ENCODE measurements around the gene VAT1L. TPM values are rescaled to one million over a fixed set of nuclear protein-coding genes. Genes with fewer than 3 reads are reported as not detected.
"Not testable (repeated sequence)": the region's sequence is repeated elsewhere in the genome, so short reads cannot be mapped to it uniquely, and the experiment has no call there.

The VAT1L gene
- total RNA-seq, 1 donor from 2014 or later = not detected

DNA sequence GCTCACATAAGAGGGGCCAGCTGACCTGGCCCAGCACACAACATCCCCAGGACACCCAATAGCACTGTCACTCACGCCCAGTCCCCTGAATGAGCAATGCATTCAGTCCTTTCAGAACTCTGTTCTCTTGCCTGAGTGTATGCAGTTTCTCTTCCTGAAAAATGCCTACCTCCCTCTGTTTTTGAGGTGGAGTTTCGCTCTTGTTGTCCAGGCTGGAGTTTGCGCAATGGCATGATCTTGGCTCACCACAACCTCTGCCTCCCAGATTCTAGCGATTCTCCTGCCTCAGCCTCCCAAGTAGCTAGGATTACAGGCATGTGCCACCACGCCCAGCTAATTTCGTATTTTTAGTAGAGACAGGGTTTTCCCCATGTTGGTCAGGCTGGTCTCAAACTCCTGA lies 159.2 kb downstream of the VAT1L start:
- intact Hi-C loops (cut with micrococcal nuclease) = not testable (repeated sequence)

DNA sequence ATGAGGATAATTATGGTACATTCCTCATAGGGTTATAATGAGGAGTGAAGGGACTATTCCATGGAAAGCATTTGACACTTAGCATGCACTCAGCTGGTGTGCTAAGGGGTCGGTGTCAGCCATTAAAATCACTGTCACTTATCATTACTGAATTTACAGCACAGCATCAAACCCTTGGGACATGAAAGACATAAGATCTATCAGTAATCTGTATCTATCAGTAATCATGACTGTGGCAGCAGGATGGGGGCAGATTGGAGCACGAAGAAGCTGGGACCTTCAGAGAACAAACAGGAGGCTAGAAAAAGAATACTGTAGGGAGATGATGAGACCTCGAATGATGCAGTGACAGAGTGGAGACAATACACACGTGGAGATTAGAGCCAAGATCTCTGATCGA lies 160.5 kb downstream of the VAT1L start:
- intact Hi-C loops (cut with micrococcal nuclease) = no loop called here

DNA sequence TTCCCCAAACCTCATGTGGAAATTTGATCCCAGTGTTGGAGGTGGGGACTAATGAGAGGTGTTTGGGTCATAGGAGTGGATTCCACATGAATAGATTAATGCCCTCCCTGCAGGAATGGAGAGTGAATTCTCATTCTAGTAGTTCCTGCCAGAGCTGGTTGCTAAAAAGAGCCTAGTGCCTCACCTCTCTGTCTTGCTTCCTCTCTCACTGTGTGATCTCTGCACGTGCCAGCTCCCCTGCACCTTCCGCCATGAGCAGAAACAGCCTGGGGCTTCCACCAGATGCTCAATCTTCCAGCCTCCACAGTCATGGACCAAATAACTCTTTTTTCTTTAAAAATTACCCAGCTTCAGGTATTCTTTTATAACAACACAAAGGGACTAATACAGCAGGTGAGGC lies 161.1 kb downstream of the VAT1L start:
- intact Hi-C loops (cut with micrococcal nuclease) = no loop called here

DNA sequence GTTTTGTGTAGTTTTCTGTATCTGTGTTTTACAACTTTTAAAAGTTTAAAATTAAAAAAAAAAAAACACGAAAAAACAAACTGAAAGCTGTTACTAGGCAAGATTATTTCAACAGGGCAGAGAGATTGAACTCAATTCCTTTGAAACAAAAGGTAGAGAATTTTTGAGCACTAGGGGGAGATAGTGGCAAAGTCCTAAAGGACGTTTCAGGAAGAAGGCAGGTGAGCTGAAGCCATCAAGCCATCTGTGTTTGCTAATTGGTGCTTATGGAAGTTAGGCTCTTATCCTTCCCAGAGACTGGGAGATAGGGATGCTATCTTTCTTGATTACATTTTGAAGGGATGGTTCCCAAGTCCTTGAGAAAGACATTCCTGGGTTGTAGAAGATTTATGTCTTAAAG lies 163.4 kb downstream of the VAT1L start:
- intact Hi-C loops (cut with micrococcal nuclease) = no loop called here

DNA sequence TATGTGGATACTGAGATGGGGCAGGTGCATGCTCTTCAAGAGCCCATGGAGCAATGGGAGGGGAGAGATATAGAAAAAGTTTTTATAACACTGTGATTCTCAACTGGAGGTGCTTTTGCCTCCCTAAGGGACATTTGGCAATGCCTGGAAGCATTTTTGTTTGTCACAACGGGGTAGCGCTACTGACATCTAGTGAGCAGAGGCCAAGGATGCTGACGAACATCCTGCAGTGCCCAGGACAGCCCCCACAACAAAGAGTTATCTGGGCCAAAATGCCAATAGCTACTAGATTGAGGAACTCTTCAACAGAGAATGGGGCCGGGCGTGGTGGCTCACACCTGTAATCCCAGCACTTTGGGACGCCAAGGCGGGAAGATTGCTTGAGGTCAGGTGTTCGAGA lies 166.8 kb downstream of the VAT1L start:
- intact Hi-C loops (cut with micrococcal nuclease) = no loop called here

DNA sequence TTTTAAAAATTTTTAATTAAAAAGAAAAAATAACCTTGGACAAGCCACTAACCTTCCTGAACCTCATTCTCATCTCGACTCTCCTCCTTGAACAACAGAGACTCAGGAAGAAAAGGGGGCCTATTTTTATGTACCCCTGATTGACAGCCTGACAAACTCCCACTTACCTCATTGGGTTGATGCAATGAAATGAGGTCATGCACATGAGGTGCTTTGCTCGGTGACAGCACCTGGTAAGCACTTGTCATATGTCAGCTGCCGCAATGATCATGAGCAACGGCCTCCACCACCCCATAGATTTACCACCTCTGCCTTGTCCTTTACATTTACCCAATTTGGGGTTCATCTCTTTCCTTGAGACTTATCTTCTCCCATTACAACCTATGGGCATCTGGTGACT lies 167.9 kb downstream of the VAT1L start:
- intact Hi-C loops (cut with micrococcal nuclease) = no loop called here

DNA sequence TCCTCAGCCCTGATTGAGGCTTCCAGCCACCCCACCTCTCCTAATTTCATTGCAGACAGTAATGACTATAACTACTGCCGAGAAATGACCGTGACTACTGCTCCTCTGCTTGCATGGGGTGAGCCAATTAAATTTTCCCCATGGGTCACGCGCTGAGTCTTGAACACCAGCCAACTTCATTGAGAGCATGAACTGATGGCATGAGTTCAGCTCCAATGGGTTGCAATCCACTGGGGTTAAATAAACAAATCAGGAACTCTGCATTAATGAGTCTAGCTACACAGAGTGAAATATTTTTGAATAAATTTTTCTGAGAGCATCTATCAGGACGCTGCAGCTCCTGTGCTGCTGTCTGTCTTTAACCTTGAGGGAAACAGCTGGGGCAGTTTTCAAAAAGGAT lies 172.4 kb downstream of the VAT1L start:
- intact Hi-C loops (cut with micrococcal nuclease) = no loop called here

DNA sequence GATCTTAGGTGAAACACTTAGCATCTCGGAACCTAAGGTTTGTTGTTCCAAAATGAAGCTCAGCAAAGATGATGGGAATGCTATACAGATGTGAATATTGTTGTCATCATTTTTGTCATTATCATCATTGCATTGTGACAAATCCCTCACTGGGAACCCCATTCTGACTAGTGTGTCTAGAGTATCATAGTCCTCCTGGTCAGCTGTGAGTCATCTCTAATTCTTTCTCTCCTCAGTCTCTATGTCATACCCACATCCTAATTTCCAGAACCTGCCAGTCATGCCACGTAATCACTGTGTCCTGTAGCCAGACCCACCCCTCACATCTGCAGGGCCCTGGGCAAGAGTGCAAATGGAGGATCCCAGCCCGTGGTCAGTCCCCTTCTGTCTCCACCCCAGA lies 173.4 kb downstream of the VAT1L start:
- intact Hi-C loops (cut with micrococcal nuclease) = no loop called here

DNA sequence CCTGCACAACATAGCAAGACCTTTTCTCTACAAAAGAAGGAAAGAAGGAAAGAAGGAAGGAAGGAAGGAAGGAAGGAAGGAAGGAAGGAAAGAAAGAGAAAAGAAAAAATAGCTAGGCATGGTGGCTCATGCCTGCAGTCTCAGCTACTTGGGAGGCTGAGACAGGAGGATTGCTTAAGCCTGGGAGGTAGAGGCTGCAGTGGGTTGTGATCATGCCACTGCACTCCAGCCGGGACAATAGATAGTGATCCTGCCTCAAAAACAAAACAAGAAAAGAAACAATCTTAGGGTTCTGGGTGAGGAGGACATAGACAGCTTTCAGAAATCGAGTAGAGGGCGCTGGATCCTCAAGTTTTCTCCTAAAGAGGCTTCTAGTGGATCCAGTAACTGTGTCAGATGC lies 174.3 kb downstream of the VAT1L start:
- intact Hi-C loops (cut with micrococcal nuclease) = no loop called here

DNA sequence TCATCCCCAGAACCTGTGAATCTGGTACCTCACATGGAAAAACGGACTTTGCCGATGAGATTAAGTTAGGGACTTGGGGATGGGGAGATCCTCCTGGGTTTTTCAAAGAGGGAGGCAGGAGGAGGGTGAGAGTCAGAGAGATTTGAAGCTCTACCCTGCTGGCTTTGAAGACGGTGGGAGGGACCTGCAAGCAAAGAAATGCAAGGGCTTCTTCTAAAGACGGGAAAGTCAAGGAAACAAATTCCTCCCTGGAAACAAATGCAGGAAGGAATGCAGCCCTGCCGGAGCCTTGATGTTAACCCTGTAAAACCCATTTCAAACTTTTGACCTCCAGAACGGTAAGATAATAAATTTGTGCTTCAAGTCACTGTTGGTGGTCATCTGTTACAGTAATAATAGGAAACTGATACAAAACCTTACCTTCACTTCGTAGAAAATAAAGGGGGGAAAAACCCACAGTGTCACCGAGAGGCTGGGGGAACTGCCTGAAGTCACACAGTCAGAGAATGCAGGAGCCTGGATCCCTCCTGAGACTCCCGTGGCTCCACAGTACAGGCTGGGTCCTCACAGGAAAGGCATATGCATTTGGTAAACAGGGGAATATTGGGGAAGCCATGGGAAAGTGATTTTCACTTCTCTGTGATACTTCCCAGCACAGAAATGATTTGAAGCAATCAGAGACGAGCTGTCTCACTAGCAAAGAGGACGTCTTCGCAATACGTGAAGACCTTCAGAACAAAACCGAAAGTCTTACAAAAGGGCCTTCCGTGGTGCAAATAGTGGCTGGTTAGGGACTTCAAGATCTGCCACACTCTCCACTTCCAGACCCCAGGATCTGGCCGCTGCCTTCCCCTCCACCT lies 175.1 kb downstream of the VAT1L start:
- intact Hi-C loops (cut with micrococcal nuclease) = no loop called here

DNA sequence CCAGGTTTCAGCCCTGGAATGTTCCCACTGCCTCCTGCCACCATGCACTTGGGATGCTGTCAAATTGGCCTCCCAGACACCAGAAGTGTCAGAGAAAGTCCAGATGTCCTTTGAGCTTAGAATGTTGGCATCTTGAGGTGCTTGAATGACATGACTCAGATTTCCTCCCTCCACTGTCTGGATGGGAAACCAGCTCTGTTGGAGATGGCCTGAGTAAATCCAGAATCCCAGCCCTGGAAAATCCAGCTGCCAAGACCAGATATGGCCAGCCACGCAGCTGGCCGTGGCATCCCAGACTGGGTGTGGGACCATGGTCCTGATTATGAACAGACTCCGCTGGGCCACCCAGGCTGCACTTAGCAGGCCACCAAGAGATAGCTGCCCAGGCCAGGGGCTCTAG lies 177.0 kb downstream of the VAT1L start:
- intact Hi-C loops (cut with micrococcal nuclease) = no loop called here

DNA sequence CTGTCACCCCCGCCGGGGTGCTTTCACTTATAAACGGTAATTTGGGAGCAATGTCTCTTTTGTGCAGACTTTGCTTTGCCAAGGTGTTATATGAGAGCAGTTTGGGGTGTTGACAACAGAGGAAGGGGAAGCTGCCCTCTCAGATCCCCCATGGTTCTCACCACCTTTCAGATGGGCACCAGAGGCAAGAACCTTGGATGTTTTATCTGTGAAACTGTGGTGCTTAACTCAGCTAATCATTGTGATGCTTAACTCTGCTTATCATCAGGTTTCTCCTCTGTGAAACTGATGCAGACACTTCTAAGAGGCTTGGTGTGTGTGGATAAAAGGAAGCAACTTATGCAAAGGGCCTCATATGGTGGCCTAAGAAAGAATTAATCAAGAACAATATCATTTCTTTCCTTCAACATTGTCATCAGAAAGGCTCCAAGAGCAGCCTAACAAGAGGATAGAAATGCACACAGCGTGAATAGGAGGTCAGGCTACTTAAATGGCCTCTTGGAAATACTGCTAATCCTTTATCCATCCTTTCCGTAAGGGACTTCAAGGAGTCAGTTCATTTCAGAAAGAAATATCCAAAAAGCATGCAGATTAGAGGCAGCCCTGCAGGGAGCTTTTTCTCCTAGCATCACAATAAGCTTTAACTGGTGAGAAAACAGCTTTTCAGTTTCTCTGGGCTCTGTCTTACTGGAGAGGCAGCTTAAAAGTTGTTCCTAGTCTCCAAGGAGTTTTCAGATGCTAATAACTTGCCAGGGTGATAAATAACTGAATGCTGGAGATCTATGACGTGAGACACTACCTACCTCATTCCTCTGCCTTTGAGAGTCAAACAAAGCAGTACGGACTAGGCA lies 178.9 kb downstream of the VAT1L start:
- intact Hi-C loops (cut with micrococcal nuclease) = no loop called here

DNA sequence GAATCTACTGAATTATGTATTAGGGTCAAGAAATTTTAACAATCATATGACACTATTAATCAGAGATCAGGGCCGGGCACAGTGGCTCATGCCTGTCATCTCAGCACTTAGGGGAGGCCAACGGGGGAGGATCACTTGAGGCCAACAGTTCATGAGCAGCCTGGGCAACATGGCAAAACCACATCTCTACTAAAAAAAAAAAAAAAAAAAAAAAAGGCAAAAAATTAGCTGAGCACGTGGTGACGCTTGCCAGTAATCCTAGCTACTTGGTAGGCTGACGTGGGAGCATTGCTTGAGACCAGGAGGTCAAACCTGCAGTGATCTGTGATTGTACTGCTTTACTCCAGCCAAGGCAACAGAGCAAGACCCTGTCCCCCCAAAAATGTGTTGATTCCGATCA lies 181.5 kb downstream of the VAT1L start:
- intact Hi-C loops (cut with micrococcal nuclease) = loop anchor here (2.0 kb wide), 1 partner anchor 369 kb away; no protein-coding TSS in a partner anchor

DNA sequence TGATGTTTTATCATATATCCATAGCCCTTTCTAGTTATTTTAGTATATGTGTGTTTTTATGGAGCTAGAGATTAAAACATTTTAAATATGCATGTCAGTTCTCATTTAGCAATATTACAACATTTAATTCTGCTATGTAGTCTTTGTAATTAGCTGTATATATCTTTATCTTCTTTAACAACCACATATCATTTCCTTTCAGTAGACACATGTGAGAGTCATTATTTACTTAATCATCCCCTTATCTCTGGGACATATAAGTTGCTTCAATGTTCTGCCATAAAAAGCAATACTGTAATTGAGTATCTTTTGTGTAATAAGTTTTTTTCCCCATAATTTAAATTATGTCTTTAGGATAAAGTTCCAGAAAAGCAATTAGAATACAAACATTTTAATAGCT lies 182.0 kb downstream of the VAT1L start:
- intact Hi-C loops (cut with micrococcal nuclease) = loop anchor here (2.0 kb wide), 1 partner anchor 370 kb away; no protein-coding TSS in a partner anchor

DNA sequence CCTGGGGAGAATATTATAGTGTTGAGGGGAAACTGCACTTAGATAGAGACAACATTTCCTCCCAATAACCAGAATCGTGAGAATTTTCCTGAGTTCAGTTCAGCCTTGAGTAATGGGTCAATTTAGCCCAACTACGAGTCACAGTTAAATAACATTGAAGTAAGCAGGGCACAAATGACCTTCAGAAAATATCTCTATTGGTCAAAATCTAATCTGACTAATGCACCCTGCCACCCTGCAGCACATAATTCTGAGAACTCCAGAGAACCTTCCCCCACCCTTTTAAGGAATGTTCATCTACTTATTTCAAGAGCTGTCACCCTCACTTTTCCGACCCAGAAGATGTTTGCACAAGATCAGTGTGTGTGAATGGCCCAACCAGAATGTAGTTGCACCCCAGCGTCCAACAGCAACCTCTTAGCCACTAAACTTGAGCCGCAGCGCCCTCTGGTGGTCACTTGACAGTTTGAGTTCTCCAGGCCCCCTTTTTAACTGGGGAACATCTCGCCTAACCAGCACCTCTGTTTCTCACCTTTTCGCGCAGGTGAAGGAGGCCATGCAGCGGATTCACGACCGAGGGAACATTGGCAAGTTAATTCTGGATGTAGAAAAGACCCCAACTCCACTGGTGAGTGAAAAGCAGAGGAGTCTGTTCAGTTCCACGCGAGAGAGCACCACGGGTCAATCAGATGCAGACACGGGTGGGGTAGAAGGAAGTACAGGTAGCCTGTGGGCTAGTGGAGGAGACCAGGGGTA lies 183.1 kb downstream of the VAT1L start:
- intact Hi-C loops (cut with micrococcal nuclease) = loop anchor here (1.0 to 2.0 kb wide), 5 partner anchors 32 to 735 kb away; no protein-coding TSS in a partner anchor

DNA sequence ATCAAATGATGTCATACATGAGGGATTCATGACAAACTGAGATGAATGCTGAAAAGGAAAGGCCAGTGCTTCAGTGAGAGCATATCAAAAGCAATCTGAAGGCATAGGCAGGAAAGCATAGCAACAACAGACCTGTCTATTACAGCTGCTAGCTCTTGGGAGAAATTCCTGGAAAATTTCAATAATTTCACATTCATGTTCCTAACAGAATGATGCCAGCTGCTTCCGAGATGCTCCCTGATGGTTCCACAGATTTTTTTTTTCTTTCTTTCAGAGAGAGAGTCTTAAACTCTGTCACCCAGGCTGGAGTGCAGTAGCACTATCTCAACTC lies 183.7 kb downstream of the VAT1L start:
- intact Hi-C loops (cut with micrococcal nuclease) = no loop called here

DNA sequence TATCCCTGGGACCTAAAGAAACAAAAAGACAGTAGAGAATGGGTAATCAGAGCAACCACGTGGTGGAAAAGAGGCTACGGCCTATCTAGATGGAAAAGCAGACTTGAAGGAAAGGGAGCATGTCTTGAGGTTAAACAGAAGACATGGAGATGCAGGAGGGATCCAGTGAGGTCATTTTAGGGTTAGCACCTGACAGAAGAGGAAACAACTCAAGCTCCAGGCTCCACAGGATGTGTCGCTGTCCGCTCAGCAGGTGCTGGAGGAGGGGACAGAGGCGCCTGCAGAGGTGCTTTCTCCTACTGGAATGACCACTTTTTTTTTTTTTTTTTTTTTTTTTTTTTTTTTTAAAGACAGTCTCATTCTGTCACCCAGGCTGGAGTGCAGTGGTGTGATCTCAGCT lies 186.5 kb downstream of the VAT1L start:
- intact Hi-C loops (cut with micrococcal nuclease) = no loop called here

DNA sequence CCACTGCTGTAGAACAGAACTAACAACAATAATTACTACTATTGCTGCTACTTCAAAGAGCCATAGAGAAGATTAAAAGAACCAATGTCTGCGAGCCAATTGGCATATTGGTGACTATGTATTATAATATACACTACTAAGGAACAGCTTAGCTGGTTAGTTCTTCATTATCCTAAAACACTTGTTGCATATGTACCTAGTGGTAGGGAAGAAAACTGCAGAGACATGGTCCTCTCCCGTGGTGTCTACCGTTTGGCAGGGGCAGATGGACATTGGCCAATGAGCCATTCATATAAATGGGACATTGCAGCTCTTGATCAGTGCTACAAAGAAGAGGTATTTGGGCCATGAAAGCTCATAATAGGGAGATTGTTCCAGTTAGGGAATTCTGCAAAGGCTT lies 187.6 kb downstream of the VAT1L start:
- intact Hi-C loops (cut with micrococcal nuclease) = no loop called here

DNA sequence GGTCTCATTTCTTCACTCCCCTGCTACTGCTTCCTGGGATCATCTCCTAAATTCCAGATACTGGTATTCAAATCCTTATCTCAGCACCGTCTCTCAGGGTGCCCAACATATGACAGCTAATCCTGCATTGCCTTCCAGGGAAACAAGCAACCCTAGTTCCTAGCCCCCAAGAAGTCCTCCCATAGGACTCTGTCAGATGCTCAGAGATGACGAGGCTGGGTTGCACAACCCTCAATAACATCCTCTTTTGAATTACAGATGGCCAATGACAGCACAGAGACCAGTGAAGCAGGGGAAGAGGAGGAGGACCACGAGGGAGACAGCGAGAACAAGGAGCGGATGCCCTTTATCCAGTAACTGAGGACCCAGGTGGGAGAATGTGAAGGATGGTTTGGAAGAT lies 189.0 kb downstream of the VAT1L start:
- intact Hi-C loops (cut with micrococcal nuclease) = no loop called here

DNA sequence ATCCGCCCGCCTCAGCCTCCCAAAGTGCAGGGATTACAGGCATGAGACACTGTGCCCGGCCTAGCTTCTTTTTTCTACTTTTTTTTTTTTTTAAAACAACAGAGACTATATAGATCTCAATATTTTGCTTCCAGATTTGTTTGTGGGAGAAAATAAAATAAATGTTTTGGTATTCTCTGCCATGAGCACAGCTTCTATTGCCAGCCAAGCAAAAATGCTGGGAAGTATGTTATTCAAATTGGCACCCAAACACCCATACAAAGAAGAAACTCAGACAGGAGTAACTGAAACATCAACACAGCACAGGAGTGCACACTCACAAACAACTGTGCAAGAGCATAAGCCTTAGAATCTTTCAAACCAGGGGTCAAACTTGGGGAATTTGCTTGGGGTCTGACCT lies 196.7 kb downstream of the VAT1L start:
- intact Hi-C loops (cut with micrococcal nuclease) = no loop called here

DNA sequence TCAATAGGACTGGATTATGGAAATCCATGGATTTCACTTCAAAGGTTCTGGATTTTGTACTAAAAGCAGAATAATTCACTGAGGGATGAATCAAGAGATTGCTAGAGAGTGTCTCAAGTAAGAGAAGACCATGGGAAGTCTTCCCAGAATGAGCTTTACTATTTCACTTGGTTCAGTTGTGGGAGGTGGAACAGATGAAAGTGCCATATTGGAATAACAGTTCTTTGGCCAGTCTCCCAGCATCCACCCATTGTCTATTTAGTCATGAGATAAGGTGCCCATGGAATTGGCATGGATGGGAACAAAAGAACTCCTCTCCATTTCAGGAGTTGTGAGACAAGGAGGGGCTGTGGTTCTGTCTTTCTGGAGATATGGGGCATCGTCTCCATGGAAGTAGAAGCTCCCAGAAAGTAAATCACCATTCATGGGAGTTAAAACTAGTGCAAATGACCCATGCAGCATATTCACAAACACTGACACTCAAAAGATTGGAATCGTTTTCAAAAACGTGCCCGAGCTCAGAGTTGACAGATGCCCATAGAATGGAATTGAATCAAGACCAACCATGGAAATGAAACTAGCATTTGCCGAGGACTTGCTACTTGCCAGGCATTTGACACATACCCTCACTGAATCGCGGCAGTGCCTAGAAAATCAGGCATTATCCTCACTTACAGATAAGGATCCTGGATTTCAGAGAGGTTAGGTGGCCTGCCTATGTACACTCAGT lies 197.8 kb downstream of the VAT1L start:
- intact Hi-C loops (cut with micrococcal nuclease) = no loop called here

Measured in T-helper 1 cell treated with Interleukin-12 subunit alpha and Interleukin-12 subunit beta and Interleukin-4 antibody, amounts not matched to agents 30 ng/mL and 1 ng/mL, for 36 hours (primary cell).